ENCODE measurements around the gene RPL23.
A peak's percentile ranks its signal among the peaks of the same experiment; 100 is the strongest.

Gene RPL23

DNA sequence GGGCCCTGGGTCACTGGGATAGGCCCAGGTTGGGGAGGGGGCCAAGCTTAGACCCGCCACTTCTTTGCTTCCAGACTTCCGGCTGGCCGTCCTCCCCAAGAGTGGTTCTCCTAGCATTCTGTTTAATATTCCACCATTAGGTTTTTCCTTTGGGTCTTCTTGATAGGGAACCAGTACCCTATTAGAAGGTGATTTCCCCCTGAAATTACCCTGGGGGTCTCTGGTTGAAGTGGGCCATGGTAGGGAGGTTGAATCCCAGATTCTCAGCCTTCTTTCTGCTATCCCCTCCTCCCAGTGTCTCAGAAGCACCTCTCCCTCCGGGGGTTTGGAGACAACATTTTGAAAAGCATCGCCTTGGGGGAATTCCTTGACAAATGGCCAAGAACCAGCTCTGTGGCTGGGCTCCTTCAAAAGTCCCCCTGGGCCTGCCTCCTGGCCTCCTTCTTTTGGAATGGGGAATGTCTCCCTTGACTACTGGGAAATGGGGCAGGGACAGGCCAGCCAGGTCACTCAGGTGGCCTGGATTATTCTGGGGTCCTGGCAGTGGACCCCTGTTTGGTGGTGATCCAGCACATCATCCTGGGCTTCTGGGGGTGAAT, 22.1 kb upstream of the RPL23 start:
- TF ChIP-seq, protein P1, sequence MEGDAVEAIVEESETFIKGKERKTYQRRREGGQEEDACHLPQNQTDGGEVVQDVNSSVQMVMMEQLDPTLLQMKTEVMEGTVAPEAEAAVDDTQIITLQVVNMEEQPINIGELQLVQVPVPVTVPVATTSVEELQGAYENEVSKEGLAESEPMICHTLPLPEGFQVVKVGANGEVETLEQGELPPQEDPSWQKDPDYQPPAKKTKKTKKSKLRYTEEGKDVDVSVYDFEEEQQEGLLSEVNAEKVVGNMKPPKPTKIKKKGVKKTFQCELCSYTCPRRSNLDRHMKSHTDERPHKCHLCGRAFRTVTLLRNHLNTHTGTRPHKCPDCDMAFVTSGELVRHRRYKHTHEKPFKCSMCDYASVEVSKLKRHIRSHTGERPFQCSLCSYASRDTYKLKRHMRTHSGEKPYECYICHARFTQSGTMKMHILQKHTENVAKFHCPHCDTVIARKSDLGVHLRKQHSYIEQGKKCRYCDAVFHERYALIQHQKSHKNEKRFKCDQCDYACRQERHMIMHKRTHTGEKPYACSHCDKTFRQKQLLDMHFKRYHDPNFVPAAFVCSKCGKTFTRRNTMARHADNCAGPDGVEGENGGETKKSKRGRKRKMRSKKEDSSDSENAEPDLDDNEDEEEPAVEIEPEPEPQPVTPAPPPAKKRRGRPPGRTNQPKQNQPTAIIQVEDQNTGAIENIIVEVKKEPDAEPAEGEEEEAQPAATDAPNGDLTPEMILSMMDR (conservative IDR thresholded peaks at IDR 0.05; ENCODE audit: low read length), result no peak
- no peak overlapping the region for H3K4me3 ChIP-seq (ENCODE audit: low read length)
- DNase-seq (ENCODE audit: low read depth), result no peak

DNA sequence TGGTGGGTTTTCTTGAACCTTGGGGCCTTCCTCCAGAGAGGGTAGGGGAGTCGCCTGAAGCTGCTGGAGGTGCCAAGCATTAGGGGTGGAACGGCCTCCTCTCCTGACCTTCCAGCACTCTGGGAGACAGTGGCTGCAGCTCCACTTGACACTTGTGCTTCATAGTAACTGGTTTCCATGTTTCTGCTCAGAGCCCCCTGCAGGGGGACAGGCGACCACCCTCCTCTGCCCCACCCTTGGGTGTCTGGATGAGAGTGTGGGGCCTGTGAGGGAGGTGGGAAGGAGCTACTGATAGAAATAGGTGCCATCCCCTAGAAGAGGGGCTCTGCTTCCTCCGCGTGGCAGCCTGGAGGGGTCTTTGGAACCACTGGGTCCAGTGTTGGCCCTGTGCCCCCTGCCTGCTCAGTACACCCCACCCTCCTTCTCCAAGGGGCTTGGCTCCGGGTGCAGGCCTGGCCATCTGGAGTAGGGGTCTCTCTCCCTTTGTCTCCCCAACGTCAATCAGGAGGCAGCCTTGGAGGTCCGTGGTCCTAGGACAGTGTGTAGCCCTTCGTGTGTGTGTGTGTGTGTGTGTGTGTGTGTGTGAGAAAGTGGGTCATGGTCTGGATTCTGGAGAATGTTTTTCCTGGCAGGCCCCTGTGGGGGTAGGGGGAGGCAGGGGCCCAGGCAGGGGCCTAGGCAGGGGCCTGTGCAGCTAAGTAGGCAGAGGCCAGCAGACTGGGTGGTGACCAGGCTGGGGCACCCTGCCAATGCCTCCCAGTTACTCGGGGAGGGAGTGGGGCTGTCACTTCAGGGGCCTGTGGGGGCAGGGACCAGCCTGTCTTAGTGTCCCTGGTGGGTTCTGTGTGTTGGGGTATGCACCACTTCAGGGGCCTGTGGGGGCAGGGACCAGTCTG, 21.2 kb upstream of the RPL23 start:
- DNase-seq (ENCODE audit: low read depth), result peak; percentile 34
- peak overlapping the region; percentile 99 for H3K4me3 ChIP-seq (ENCODE audit: low read length)
- TF ChIP-seq, protein P1 (conservative IDR thresholded peaks at IDR 0.05; ENCODE audit: low read length), result no peak

DNA sequence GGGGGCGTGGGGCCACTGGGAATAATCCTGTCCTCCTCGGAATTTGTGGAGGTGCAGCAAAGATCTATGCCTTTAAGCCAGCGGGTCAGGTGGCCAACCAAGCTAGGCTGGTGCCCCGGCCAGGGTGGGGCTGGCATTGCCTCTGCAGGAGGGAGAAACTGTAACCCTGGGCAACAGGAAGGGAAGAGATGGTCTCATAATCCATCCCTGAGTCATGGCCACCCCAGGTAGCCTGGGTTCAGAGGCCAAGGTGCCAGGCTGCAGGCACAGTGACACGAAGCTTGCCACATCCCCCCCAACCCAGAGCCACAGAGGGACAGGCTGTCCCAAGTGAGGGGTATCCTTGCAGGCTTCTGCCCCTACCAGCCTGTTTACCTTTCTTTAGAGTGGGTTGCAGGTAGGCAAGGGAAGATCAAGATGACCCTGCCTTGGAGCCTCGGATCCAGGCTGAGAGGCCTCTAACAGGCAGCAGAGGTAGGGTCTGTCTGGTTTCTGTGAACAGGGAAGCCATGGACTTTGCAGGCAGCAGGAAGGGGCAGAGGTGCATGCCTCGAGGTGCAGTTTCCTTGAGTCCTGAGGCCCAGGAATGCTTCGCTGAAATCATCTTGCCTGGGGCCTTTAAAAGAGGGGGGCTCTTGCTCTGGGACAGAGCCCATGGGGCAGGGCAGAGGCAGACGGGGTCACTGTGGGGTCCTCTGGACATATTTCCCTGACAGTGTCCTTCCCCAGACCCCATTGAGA, 20.3 kb upstream of the RPL23 start:
- no peak for DNase-seq (ENCODE audit: low read depth)
- peak overlapping the region; percentile 99 for H3K4me3 ChIP-seq (ENCODE audit: low read length)
- TF ChIP-seq, protein P1 (conservative IDR thresholded peaks at IDR 0.05; ENCODE audit: low read length), result no peak

DNA sequence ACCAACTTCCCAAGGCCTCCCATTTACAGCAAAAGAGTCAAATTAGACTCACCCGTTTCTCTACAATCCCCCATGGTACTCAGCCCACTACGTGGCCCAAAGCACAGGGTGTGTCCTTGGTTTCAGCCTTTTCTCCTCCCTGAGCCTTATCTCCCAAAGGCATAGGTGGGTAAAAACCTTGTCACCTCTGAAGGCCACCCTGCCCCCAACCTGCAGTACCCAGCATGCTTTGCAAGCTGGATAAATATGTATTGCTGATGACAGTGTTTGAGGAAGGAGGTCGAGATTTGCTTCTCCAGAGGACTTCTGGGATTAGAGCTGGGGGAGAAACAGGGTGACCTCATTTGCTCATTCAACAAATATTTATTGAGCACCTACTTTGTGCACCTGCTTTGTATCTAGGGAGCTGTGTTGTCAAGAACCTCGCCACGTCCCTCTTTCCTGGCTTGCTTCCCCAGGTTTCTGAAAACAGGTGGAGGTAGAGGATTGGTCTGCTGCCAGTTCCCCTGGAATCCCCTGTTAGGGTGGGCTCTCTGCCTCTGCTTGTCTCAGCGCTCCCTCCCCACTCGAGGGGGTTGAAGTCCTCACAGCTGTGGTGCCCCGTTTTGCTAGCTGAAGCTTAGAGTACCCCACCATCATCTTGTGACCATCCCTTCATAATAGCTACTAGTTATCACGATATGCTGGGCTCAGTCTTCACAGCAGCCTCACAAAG, 19.3 kb upstream of the RPL23 start:
- TF ChIP-seq, protein P1 (conservative IDR thresholded peaks at IDR 0.05; ENCODE audit: low read length), result no peak
- no peak for DNase-seq (ENCODE audit: low read depth)
- H3K4me3 ChIP-seq (ENCODE audit: low read length), result peak overlapping the region; percentile 99

DNA sequence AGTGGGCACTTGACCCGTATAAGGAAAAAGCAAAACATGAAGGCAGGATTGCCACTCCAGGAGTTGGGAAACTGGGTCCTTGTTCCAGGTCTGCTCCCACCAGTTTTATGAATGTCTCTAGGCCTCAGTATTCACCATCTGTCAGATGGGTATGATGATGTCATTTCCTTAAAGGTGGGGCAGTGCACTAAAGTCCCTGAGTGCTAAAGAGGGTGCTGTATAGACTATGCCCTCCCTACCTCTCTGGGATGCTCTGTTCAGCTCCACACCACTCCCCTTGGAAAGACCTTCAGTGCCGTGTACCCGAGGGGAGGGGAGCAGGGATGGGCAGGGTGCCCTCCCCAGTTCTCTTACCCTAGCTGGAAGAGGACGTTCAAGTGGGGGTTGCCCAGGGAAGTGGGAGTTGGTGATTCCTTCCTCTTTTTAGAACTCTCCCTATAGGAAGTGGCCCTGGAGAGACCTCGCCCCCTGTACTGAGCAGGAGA, 18.5 kb upstream of the RPL23 start:
- TF ChIP-seq, protein P1 (conservative IDR thresholded peaks at IDR 0.05; ENCODE audit: low read length), result no peak
- no peak for DNase-seq (ENCODE audit: low read depth)
- H3K4me3 ChIP-seq (ENCODE audit: low read length), result peak overlapping the region; percentile 99

DNA sequence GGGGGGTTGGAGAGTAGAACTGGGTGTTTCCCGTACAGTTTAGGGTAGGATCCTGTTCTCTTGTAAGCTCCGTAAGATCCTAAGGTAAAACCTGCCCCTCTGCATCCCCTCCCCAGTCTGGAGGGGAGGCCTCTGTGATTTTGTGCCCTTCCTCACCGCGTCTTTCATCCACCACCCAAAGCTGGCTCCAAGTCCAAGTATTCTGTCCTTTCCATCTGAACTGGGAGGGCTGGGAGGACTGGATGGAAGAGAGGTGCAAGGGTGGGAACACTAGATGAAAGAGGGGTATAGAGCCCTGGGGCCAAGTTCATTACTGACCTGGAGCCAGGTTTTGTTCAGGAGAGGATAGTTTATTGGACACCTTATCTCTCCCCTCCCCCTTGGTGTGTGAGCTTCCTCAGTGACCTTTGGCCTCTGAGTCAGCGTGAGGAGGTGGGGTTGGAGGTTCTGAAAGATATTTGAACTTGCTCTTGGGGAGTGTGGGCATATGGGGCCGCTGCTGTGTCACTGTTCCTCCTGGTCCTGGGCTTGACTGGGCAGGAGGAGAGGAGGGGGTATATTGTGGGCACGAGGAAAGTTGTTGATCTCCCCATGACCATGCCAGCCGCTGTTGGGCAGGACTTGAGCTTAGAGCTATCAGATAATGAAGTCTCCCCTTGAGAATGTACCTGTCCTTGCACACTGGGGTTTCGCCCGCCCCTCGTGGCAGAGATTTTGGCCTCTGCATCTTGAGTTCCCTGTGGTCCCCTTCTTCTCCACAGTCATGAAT, 17.9 kb upstream of the RPL23 start:
- TF ChIP-seq, protein P1 (conservative IDR thresholded peaks at IDR 0.05; ENCODE audit: low read length), result peak; percentile 25
- peak overlapping the region; percentile 99 for H3K4me3 ChIP-seq (ENCODE audit: low read length)
- peak; percentile 53 for DNase-seq (ENCODE audit: low read depth)

Data from AG10803 (cell line).